Measurements from ENCODE around the gene ZNF396.

DNA sequence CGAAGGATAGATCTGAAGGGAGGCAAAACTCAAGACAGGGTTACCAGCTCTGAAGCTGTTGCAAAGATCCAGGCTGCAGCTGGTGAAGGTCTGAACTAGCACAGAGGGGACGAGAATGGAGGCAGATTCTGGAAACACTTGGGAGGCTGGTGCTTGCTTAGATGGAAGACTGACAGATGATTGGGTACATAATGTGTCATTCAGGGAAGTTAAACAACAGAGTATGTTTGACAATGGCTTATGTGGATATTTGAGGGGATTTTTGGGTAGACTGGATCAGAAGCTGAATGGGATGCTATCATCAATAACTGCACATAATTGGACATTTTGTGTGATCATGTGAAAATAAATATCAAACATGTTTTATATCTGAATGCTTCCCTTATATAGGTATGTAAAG, 2.3 kb upstream of the ZNF396 start:
- TF ChIP-seq POLR2A (IDR thresholded peaks at IDR 0.05; ENCODE audit: low read length) (no peak), RAD21 (conservative IDR thresholded peaks at IDR 0.05 in 1 of 2, IDR thresholded peaks at IDR 0.05 in 1 of 2) (no peak), SREBF2 (IDR thresholded peaks at IDR 0.05) (no peak), RCOR1 (IDR thresholded peaks at IDR 0.05; ENCODE audit: low read depth, low read length) (no peak)
- TF ChIP-seq, protein P1, sequence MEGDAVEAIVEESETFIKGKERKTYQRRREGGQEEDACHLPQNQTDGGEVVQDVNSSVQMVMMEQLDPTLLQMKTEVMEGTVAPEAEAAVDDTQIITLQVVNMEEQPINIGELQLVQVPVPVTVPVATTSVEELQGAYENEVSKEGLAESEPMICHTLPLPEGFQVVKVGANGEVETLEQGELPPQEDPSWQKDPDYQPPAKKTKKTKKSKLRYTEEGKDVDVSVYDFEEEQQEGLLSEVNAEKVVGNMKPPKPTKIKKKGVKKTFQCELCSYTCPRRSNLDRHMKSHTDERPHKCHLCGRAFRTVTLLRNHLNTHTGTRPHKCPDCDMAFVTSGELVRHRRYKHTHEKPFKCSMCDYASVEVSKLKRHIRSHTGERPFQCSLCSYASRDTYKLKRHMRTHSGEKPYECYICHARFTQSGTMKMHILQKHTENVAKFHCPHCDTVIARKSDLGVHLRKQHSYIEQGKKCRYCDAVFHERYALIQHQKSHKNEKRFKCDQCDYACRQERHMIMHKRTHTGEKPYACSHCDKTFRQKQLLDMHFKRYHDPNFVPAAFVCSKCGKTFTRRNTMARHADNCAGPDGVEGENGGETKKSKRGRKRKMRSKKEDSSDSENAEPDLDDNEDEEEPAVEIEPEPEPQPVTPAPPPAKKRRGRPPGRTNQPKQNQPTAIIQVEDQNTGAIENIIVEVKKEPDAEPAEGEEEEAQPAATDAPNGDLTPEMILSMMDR (IDR thresholded peaks at IDR 0.05): no peak
- TF ChIP-seq, protein P2, sequence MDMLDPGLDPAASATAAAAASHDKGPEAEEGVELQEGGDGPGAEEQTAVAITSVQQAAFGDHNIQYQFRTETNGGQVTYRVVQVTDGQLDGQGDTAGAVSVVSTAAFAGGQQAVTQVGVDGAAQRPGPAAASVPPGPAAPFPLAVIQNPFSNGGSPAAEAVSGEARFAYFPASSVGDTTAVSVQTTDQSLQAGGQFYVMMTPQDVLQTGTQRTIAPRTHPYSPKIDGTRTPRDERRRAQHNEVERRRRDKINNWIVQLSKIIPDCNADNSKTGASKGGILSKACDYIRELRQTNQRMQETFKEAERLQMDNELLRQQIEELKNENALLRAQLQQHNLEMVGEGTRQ (IDR thresholded peaks at IDR 0.05): no peak
